Lung (tissue), 12 donors: Measurements from ENCODE around the gene HAPLN2. TPM values are rescaled to one million over a fixed set of nuclear protein-coding genes. Genes with fewer than 3 reads are reported as not detected.

Experiments used
- ATAC-seq: fragments of 200-7000 bp; cut with Tn5 transposase; one replicate; pipeline ENCODE4 v1.9.1; 2020; ENCODE audit warnings: moderate number of reproducible peaks; ENCODE audit not compliant: insufficient read depth, low FRiP score
- DNase-seq, 3 donors: peaks; one replicate each; pipeline ENCODE4 v3.0.0-alpha.2; 2013 to 2017
- H3K27ac ChIP-seq, 2 donors: one replicate each; pipeline ENCODE4 v1.5.1; 2013; ENCODE audit warnings: mild to moderate bottlenecking in 2 of 2, moderate library complexity in 2 of 2, control low read depth in 1 of 2, inconsistent platforms in 1 of 2, low read depth in 1 of 2, low read length in 1 of 2
- H3K27me3 ChIP-seq, 3 donors: one replicate each; pipeline ENCODE4 v1.5.1; 2013; ENCODE audit warnings: low read length in 2 of 3; ENCODE audit not compliant: control insufficient read depth in 3 of 3, insufficient read depth in 3 of 3
- H3K36me3 ChIP-seq, 4 donors: one replicate each; pipeline ENCODE4 v1.5.1; 2013; ENCODE audit warnings: low read length in 4 of 4, mild to moderate bottlenecking in 1 of 4, moderate library complexity in 1 of 4; ENCODE audit not compliant: control insufficient read depth in 4 of 4, insufficient read depth in 4 of 4
- H3K4me1 ChIP-seq, 5 donors: one replicate each; pipeline ENCODE4 v1.5.1; 2013; ENCODE audit warnings: low read length in 5 of 5, mild to moderate bottlenecking in 2 of 5, moderate library complexity in 1 of 5; ENCODE audit not compliant: control insufficient read depth in 5 of 5, insufficient read depth in 5 of 5
- H3K4me3 ChIP-seq: one replicate; pipeline ENCODE4 v1.5.1; 2013; ENCODE audit warnings: mild to moderate bottlenecking, control low read depth, moderate library complexity
- H3K9ac ChIP-seq, 2 donors: one replicate each; pipeline ENCODE4 v1.5.1; 2013; ENCODE audit warnings: low read length in 2 of 2, control low read depth in 1 of 2; ENCODE audit not compliant: insufficient read depth in 1 of 2
- H3K9me3 ChIP-seq, 4 donors: one replicate each; pipeline ENCODE4 v1.5.1; 2013; ENCODE audit warnings: low read length in 3 of 4, mild to moderate bottlenecking in 1 of 4, moderate library complexity in 1 of 4; ENCODE audit not compliant: control insufficient read depth in 4 of 4, insufficient read depth in 3 of 4
- CTCF ChIP-seq: IDR thresholded peaks from 2 replicates; pipeline ENCODE4 v1.5.1; 2012; ENCODE audit warnings: mild to moderate bottlenecking; ENCODE audit errors: control extremely low read depth, extremely low read depth
- WGBS, 2 donors: extraction: QIAGEN DNeasy Blood & Tissue Kit; methylation state at CpG; one replicate each; pipeline ENCODE4 v1.1.7; 2013; 5-methylcytosine and 5-hydroxymethylcytosine counted together
- polyA plus RNA-seq, 2 donors: library from polyadenylated mRNA; stranded (reverse); fragments of 200-250 nt; gene quantifications; one replicate each; pipeline ENCODE4 v1.2.1, GENCODE V29; 2013
- total RNA-seq, 2 donors: library from RNA; depleted of rRNA in 1 of 2; stranded (reverse); fragments of >200 nt in 1 of 2; gene quantifications; one replicate each; pipeline ENCODE4 v1.2.1, GENCODE V29; 2014 to 2021
- donor health status: control.
- donor health status: control.
- donor health status: Bipolar disorder and iron deficiency.
- donor health status: healthy.
- donor health status: DM: yes; HTN: yes; CAD: no.

HAPLN2 gene
- total and polyA plus RNA-seq, 4 donors: 0.18 to 0.31 (median 0.24) TPM; not detected in 1

- 94 to 95% methylated on average over 2 of the region's 2 CpGs for WGBS, 2 donors
Measured at GRCh38 chr1:156595016-156595415, 24.2 kb upstream of the HAPLN2 start.

GRCh38 chr1:156596426-156596825 is 22.8 kb upstream of the HAPLN2 start:
- Histone ChIP-seq H3K36me3 (peaks cover 3 to 37% (median 21%) of the 10 kb centered on the region in 4 donors), H3K27me3 (no peaks in the 10 kb centered on the region), H3K4me1 (peaks cover 0 to 8% (median 4%) of the 10 kb centered on the region in 5 donors), H3K27ac (no peak overlapping the region), H3K9me3 (no peaks in the 10 kb centered on the region), H3K4me3 (no peak overlapping the region), H3K9ac (no peak overlapping the region)
- no peak for ATAC-seq
- WGBS, 2 donors: 89 to 94% methylated on average over 3 of the region's 3 CpGs
- TF ChIP-seq CTCF: no peak
- DNase-seq: no peak

More at GRCh38 chr1:156595016-156595415, 24.2 kb upstream of the HAPLN2 start:
- Histone ChIP-seq H3K36me3 (peaks cover 3 to 37% (median 21%) of the 10 kb centered on the region in 4 donors), H3K9ac (no peak overlapping the region), H3K4me1 (peaks cover 0 to 12% (median 4%) of the 10 kb centered on the region in 5 donors), H3K9me3 (no peaks in the 10 kb centered on the region), H3K4me3 (no peak overlapping the region), H3K27me3 (no peaks in the 10 kb centered on the region), H3K27ac (no peak overlapping the region)
- no peak for TF ChIP-seq CTCF
- no peak for DNase-seq
- ATAC-seq: no peak

GRCh38 chr1:156598125-156598524 is 21.1 kb upstream of the HAPLN2 start:
- Histone ChIP-seq H3K9ac (no peak overlapping the region), H3K36me3 (peaks cover 3 to 37% (median 21%) of the 10 kb centered on the region in 4 donors), H3K27ac (no peak overlapping the region), H3K4me1 (peaks cover 3 to 10% (median 6%) of the 10 kb centered on the region in 5 donors), H3K27me3 (no peaks in the 10 kb centered on the region), H3K9me3 (no peaks in the 10 kb centered on the region), H3K4me3 (no peak overlapping the region)
- WGBS, 2 donors: 95 to 96% methylated on average over 5 of the region's 5 CpGs
- no peak for DNase-seq
- no peak for ATAC-seq
- TF ChIP-seq CTCF: no peak
